Measurements from ENCODE around the gene FBXL3.
"Not testable (repeated sequence)": the region's sequence is repeated elsewhere in the genome, so short reads cannot be mapped to it uniquely, and the experiment has no call there.

The FBXL3 gene

GRCh38 chr13:77019756-77020155 lies 7.2 kb downstream of the FBXL3 start:
- Mint-ChIP-seq H3K9me3 (no peaks in the 10 kb centered on the region), H3K4me3 (no peak overlapping the region), H3K4me1 (peaks cover 31% of the 10 kb centered on the region), H3K27ac (no peak overlapping the region), H3K27me3 (ENCODE audit: low read depth, poor library complexity) (no peaks in the 10 kb centered on the region), H3K36me3 (ENCODE audit: low read depth) (peaks cover 28% of the 10 kb centered on the region)
- TF ChIP-seq, protein P1, sequence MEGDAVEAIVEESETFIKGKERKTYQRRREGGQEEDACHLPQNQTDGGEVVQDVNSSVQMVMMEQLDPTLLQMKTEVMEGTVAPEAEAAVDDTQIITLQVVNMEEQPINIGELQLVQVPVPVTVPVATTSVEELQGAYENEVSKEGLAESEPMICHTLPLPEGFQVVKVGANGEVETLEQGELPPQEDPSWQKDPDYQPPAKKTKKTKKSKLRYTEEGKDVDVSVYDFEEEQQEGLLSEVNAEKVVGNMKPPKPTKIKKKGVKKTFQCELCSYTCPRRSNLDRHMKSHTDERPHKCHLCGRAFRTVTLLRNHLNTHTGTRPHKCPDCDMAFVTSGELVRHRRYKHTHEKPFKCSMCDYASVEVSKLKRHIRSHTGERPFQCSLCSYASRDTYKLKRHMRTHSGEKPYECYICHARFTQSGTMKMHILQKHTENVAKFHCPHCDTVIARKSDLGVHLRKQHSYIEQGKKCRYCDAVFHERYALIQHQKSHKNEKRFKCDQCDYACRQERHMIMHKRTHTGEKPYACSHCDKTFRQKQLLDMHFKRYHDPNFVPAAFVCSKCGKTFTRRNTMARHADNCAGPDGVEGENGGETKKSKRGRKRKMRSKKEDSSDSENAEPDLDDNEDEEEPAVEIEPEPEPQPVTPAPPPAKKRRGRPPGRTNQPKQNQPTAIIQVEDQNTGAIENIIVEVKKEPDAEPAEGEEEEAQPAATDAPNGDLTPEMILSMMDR (IDR thresholded peaks at IDR 0.05) = no peak
- no peak for DNase-seq

DNA sequence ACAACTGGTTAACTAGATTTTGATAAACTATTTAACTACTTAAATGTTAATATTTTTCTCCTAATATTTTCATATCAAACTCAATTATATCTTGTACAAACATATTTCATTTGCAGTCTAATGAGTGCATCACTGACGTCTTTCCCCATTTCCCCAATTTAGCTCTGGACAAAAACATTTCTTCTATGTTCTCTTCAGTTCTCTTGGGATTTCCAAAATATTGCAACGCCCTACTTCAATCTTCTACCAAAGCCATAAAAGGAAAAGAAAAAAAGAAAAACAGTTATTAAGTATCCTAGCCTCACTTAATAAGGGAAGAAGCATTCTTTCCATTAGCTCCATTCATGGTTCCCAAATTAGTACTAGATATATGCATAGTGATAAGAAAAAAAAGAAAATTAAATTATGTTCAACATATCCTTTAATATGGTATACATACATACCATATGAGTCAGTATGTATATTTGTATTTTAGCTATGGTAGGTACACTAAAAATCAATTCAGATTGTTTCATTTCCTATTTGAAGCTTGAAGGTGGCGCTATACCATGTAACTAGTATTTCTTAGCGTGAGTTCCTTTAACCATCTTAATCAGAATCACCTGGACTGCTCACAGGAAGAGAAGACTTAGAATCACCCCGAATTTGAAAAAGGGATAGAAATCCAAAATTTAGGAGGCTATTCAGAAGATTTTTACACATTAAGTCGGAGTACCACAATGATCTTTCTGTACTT lies 9.9 kb downstream of the FBXL3 start:
- DNase-seq = no peak
- Mint-ChIP-seq H3K4me1 (peaks cover 9% of the 10 kb centered on the region), H3K9me3 (no peaks in the 10 kb centered on the region), H3K4me3 (no peak overlapping the region), H3K36me3 (ENCODE audit: low read depth) (peaks cover 55% of the 10 kb centered on the region), H3K27ac (no peak overlapping the region), H3K27me3 (ENCODE audit: low read depth, poor library complexity) (no peaks in the 10 kb centered on the region)
- TF ChIP-seq, protein P1 (IDR thresholded peaks at IDR 0.05) = no peak

- no peak overlapping the region for H3K27ac Mint-ChIP-seq
Observed at GRCh38 chr13:77016251-77016812, 10.6 kb downstream of the FBXL3 start.

DNA sequence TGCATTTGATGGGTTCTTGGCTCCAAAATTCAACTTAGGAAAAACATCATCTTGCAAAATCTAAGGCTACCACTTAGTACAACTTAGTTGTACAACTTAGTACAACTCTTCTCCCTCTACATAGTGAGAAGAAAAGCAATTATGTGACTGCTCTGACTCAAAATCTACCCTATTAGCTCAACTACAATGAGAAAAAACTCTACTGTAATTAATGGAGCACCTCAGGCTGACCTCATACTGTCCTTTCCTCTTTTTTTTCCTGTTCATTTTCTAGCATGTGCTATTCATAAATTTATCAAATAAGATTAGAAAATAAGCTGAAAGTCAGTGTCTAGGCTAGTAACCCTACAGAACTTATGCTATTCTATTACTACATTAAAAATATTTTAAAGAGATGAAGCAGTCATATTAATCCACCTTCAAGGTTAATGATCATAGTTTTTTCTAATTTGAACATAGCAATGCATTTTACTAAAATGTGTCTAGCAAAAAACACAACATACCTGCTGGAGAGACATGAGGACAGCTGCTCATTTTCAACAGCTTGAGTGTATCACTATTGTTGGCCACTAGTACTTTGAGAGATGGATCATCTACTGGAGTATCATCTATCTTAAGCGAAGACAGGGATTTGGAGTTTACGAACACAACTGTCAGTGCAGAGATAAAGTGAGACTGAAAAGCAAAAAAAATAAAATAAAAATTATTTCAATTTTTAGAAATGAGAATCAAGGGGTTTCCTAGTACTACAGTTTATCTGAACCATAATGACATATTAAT lies 11.9 kb downstream of the FBXL3 start:
- no peak for DNase-seq
- Mint-ChIP-seq H3K9me3 (no peaks in the 10 kb centered on the region), H3K27me3 (ENCODE audit: low read depth, poor library complexity) (no peaks in the 10 kb centered on the region), H3K4me1 (no peaks in the 10 kb centered on the region), H3K36me3 (ENCODE audit: low read depth) (peaks cover 74% of the 10 kb centered on the region), H3K27ac (no peak overlapping the region), H3K4me3 (no peak overlapping the region)
- TF ChIP-seq, protein P1 (IDR thresholded peaks at IDR 0.05) = no peak

More at GRCh38 chr13:77016251-77016812, 10.6 kb downstream of the FBXL3 start:
- Mint-ChIP-seq H3K36me3 (ENCODE audit: low read depth) (peaks cover 63% of the 10 kb centered on the region), H3K27me3 (ENCODE audit: low read depth, poor library complexity) (no peaks in the 10 kb centered on the region), H3K9me3 (no peaks in the 10 kb centered on the region), H3K4me3 (no peak overlapping the region), H3K4me1 (peaks cover 5% of the 10 kb centered on the region)
- TF ChIP-seq, protein P1 (IDR thresholded peaks at IDR 0.05) = no peak
- DNase-seq = no peak

DNA sequence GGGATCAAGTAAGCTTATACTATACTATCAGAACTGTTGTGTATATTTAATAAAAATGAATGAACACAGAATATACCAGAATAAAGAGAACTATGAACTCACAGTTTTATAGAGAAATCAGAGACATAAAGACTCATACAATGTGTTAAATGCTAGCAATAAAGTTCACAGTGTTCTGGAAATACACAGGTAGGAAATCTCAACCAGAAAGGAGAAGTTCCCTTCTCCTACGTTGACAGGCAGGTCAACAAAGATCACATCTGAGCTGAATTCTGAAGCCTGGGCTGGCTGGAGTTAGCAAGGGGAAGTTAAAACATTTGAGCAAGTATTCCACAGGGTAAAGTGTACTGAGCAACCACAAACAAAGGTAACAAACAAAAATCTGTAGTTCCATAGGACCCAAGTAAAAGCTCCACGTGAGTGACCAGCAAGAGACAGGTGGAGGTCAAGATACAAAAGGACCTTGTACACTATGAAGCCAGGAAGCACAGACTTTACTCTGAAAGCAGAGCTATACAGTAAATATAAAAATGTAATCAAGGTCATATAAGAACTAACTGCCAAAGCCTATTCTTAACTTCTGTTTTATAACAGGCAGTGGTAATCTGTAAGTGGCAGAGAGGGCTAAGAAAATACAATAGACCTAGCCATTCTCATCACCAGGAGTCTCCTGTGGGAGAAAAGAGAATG lies 13.0 kb downstream of the FBXL3 start:
- no peak for DNase-seq
- Mint-ChIP-seq H3K27ac (no peak overlapping the region), H3K27me3 (ENCODE audit: low read depth, poor library complexity) (no peaks in the 10 kb centered on the region), H3K4me3 (no peak overlapping the region), H3K36me3 (ENCODE audit: low read depth) (peaks cover 85% of the 10 kb centered on the region), H3K9me3 (no peaks in the 10 kb centered on the region), H3K4me1 (no peaks in the 10 kb centered on the region)
- TF ChIP-seq, protein P1 (IDR thresholded peaks at IDR 0.05) = no peak

- H3K4me1 Mint-ChIP-seq; H3K27me3 Mint-ChIP-seq (ENCODE audit: low read depth, poor library complexity); H3K9me3 Mint-ChIP-seq; DNase-seq; H3K27ac Mint-ChIP-seq; H3K4me3 Mint-ChIP-seq: not testable (repeated sequence)
- H3K36me3 Mint-ChIP-seq (ENCODE audit: low read depth) = peaks cover 65% of the 10 kb centered on the region
Observed at GRCh38 chr13:77009719-77010118, 17.2 kb downstream of the FBXL3 start.

All from nephron progenitor cell (in vitro differentiated cells).